ENCODE measurements around the gene SLC45A1.

- no peak for TF ChIP-seq CTCF (IDR thresholded peaks at IDR 0.05; ENCODE audit: poor library complexity)
- TF ChIP-seq EZH2 (IDR thresholded peaks at IDR 0.05; ENCODE audit: borderline replicate concordance) = no peak
Observed at GRCh38 chr1:8276932-8277331, 41.0 kb upstream of the SLC45A1 start.
